ENCODE data around the gene FGF19. TPM values are rescaled to one million over a fixed set of nuclear protein-coding genes. Genes with fewer than 3 reads are reported as not detected.

FGF19 gene
- total and polyA plus RNA-seq, 9 of the 15 experiments (the other 6 are each of a cell fraction or from before 2014, with no cell fraction given): 0.11 TPM; not detected in 8

- no peaks in the 10 kb centered on the region for H3K79me2 ChIP-seq (ENCODE audit: control insufficient read depth, insufficient read depth, low read length)
- H2AFZ ChIP-seq (ENCODE audit: low read depth, low read length): no peak overlapping the region
- ATAC-seq (no peak), FAIRE-seq (no peak), DNase-seq (ENCODE audit: extremely low read depth in 1 of 4, low spot score in 3 of 4) (no peak)
- ChIA-PET CTCF (ENCODE audit: low intra/inter-chr PET ratio) (interaction anchor here (0.6 kb wide), 1 partner anchor 46 kb away, joined by 3 read pairs; no protein-coding TSS in a partner anchor), POLR2A (no interaction called here)
- in situ Hi-C loops (cut with MboI): no loop called here
- H3K27me3 ChIP-seq (ENCODE audit: control insufficient read depth in 2 of 2, insufficient read depth in 2 of 2, low read length in 2 of 2): peaks cover 0 to 32% of the 10 kb centered on the region in 2 experiments
- H3K4me1 ChIP-seq (replicated peaks in 1 of 2; ENCODE audit: control insufficient read depth in 2 of 2, insufficient read depth in 2 of 2, low read length in 2 of 2): no peaks in the 10 kb centered on the region; a peak in 1 of 5 replicates
- no peaks in the 10 kb centered on the region for H3K9me1 ChIP-seq (ENCODE audit: control insufficient read depth, insufficient read depth, low read length)
- H3K9me3 ChIP-seq (replicated peaks; ENCODE audit: control insufficient read depth, insufficient read depth, low read depth, low read length): no peaks in the 10 kb centered on the region
- TF ChIP-seq POLR2B (IDR thresholded peaks at IDR 0.05; ENCODE audit: low read depth, partially characterized antibody) (no peak), BACH1 (tag; IDR thresholded peaks at IDR 0.05) (no peak), CCAR2 (IDR thresholded peaks at IDR 0.05; ENCODE audit: low read depth, low read length) (no peak), JUN (IDR thresholded peaks at IDR 0.05; ENCODE audit: borderline replicate concordance, low read depth, low read length) (no peak), JUN (CRISPR knock-in tag; IDR thresholded peaks at IDR 0.05; ENCODE audit: borderline replicate concordance) (no peak), ZNF408 (CRISPR knock-in tag; IDR thresholded peaks at IDR 0.05; ENCODE audit: low read depth) (no peak), KLF6 (CRISPR knock-in tag; IDR thresholded peaks at IDR 0.05; ENCODE audit: borderline replicate concordance) (no peak), CC2D1A (IDR thresholded peaks at IDR 0.05) (no peak), FIP1L1 (IDR thresholded peaks at IDR 0.05; ENCODE audit: low read depth, low read length, poor library complexity, severe bottlenecking) (no peak)
- TF ChIP-seq, protein P1, sequence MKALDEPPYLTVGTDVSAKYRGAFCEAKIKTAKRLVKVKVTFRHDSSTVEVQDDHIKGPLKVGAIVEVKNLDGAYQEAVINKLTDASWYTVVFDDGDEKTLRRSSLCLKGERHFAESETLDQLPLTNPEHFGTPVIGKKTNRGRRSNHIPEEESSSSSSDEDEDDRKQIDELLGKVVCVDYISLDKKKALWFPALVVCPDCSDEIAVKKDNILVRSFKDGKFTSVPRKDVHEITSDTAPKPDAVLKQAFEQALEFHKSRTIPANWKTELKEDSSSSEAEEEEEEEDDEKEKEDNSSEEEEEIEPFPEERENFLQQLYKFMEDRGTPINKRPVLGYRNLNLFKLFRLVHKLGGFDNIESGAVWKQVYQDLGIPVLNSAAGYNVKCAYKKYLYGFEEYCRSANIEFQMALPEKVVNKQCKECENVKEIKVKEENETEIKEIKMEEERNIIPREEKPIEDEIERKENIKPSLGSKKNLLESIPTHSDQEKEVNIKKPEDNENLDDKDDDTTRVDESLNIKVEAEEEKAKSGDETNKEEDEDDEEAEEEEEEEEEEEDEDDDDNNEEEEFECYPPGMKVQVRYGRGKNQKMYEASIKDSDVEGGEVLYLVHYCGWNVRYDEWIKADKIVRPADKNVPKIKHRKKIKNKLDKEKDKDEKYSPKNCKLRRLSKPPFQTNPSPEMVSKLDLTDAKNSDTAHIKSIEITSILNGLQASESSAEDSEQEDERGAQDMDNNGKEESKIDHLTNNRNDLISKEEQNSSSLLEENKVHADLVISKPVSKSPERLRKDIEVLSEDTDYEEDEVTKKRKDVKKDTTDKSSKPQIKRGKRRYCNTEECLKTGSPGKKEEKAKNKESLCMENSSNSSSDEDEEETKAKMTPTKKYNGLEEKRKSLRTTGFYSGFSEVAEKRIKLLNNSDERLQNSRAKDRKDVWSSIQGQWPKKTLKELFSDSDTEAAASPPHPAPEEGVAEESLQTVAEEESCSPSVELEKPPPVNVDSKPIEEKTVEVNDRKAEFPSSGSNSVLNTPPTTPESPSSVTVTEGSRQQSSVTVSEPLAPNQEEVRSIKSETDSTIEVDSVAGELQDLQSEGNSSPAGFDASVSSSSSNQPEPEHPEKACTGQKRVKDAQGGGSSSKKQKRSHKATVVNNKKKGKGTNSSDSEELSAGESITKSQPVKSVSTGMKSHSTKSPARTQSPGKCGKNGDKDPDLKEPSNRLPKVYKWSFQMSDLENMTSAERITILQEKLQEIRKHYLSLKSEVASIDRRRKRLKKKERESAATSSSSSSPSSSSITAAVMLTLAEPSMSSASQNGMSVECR (CRISPR knock-in tag; IDR thresholded peaks at IDR 0.05): no peak
- BruUV-seq (replicated peaks): no TSS peak
- 2% methylated on average over 4 of the region's 4 CpGs for WGBS (ENCODE audit: insufficient coverage, low coverage, missing lambda C conversion rate)
- H4K20me1 ChIP-seq (replicated peaks; ENCODE audit: control insufficient read depth, insufficient read depth, low read length): peaks cover 7% of the 10 kb centered on the region; the same call in 1 of the 2 replicates
- no peaks in the 10 kb centered on the region for H3K36me3 ChIP-seq (ENCODE audit: control insufficient read depth, insufficient read depth, low read length)
- intact Hi-C loops (cut with micrococcal nuclease): no loop called here
- H3K4me2 ChIP-seq (ENCODE audit: insufficient read depth, low read length): no peak overlapping the region
- no peak overlapping the region for H3K4me3 ChIP-seq
- H3K27ac ChIP-seq (ENCODE audit: extremely low read depth, low read depth, low read length): no peak overlapping the region
- no peak overlapping the region for H3K9ac ChIP-seq (ENCODE audit: insufficient read depth in 1 of 2, low read depth in 2 of 2, low read length in 2 of 2)
Measured at GRCh38 chr11:69752890-69753289, 49.1 kb upstream of the FGF19 start.
